Progenitor cell of endocrine pancreas (in vitro differentiated cells): ENCODE results near the gene HOXB4. TPM values are rescaled to one million over a fixed set of nuclear protein-coding genes. Genes with fewer than 3 reads are reported as not detected.

ENCODE experiments used
- DNase-seq: peaks from one replicate; pipeline ENCODE4 v3.0.0; 2021; ENCODE audit warnings: low spot score; ENCODE audit not compliant: unreplicated experiment
- H3K27ac Mint-ChIP-seq: 2 replicates; pipeline ENCODE4 v1.8.0; 2021; ENCODE audit warnings: mild to moderate bottlenecking, moderate library complexity, mixed read lengths
- H3K27me3 Mint-ChIP-seq: 2 replicates; pipeline ENCODE4 v1.8.0; 2021; ENCODE audit warnings: mixed read lengths
- H3K36me3 Mint-ChIP-seq: 2 replicates; pipeline ENCODE4 v1.8.0; 2022; ENCODE audit warnings: mixed read lengths; ENCODE audit not compliant: insufficient read depth
- H3K4me1 Mint-ChIP-seq: 2 replicates; pipeline ENCODE4 v1.8.0; 2021; ENCODE audit warnings: low read depth, mixed read lengths
- H3K4me3 Mint-ChIP-seq: 2 replicates; pipeline ENCODE4 v1.8.0; 2021; ENCODE audit warnings: low read depth, mild to moderate bottlenecking, moderate library complexity, mixed read lengths
- H3K9me3 Mint-ChIP-seq: 2 replicates; pipeline ENCODE4 v1.8.0; 2021; ENCODE audit warnings: low read depth, mixed read lengths
- CTCF ChIP-seq: fragments of 200-600 bp; sonication (generic); IDR thresholded peaks from one replicate; pipeline ENCODE4 v1.5.0; 2021; ENCODE audit warnings: antibody characterized with exemption, mild to moderate bottlenecking; ENCODE audit not compliant: unreplicated experiment
- total RNA-seq: library from RNA; stranded (reverse); gene quantifications from 2 replicates; pipeline ENCODE4 v1.2.1, GENCODE V29; 2021

Gene HOXB4
- total RNA-seq, 1 donor from 2014 or later: 3.4 TPM

GRCh38 chr17:48616717-48617470 is 38.7 kb upstream of the HOXB4 start:
- H3K27ac Mint-ChIP-seq: peak overlapping the region; percentile 5
- DNase-seq: no peak
- H3K4me3 Mint-ChIP-seq: no peak overlapping the region
- no peaks in the 10 kb centered on the region for H3K36me3 Mint-ChIP-seq
- H3K27me3 Mint-ChIP-seq: peaks cover 96% of the 10 kb centered on the region
- peaks cover 8% of the 10 kb centered on the region for H3K4me1 Mint-ChIP-seq
- TF ChIP-seq CTCF: no peak
- H3K9me3 Mint-ChIP-seq: no peaks in the 10 kb centered on the region

DNA sequence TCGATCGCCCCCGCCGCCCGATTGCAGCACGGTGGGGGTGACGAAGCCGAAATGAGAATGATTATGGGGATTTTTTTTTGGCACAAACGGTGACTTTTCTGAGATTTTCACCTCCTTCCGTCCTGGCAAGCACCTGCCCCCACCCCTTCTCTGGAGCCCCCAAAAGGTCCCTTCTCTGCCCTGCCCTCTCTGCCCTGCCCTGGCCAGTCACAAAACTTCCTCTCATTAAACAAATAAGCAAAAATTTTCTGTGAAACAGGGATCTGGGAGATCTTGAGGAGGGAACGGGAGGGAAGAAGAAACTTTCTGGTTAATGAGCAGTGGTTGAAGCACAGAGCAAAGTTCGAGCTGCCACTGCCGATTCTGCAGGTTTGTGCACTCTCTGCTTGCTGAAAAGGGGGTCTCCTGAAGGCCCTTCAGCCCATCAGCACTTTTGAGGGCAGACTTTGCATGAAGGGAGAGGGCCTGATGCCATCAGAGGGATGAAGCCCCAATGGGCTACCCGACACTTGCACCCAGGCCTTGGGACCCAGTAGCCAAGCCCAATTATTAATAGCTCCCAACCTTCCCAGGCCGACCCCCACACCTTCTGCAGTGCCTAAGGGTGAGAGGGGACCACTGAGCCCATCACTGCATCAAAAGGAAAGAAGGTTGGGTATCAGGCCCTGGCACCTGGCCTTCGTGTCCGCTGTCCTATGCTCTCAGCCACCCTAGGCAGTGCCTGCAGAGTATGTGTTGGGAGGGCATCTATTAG is 38.0 kb upstream of the HOXB4 start:
- TF ChIP-seq CTCF: no peak
- Mint-ChIP-seq H3K27ac (no peak overlapping the region), H3K9me3 (no peaks in the 10 kb centered on the region), H3K27me3 (peaks cover 96% of the 10 kb centered on the region), H3K4me3 (no peak overlapping the region), H3K36me3 (no peaks in the 10 kb centered on the region), H3K4me1 (peaks cover 10% of the 10 kb centered on the region)
- no peak for DNase-seq

GRCh38 chr17:48615047-48615962 is 37.2 kb upstream of the HOXB4 start, which contains the start of gene HOXB8:
TSS of gene HOXB8 (minus strand) at chr17:48615292. CDS start at chr17:48614704, 588 bp downstream.
- H3K4me1 Mint-ChIP-seq: peaks cover 14% of the 10 kb centered on the region
- H3K36me3 Mint-ChIP-seq: no peaks in the 10 kb centered on the region
- no peak for DNase-seq
- no peak for TF ChIP-seq CTCF
- H3K27me3 Mint-ChIP-seq: peaks cover 93% of the 10 kb centered on the region
- H3K27ac Mint-ChIP-seq: no peak within 1 kb of the TSS
- H3K9me3 Mint-ChIP-seq: no peaks in the 10 kb centered on the region
- no peak within 1 kb of the TSS for H3K4me3 Mint-ChIP-seq

DNA sequence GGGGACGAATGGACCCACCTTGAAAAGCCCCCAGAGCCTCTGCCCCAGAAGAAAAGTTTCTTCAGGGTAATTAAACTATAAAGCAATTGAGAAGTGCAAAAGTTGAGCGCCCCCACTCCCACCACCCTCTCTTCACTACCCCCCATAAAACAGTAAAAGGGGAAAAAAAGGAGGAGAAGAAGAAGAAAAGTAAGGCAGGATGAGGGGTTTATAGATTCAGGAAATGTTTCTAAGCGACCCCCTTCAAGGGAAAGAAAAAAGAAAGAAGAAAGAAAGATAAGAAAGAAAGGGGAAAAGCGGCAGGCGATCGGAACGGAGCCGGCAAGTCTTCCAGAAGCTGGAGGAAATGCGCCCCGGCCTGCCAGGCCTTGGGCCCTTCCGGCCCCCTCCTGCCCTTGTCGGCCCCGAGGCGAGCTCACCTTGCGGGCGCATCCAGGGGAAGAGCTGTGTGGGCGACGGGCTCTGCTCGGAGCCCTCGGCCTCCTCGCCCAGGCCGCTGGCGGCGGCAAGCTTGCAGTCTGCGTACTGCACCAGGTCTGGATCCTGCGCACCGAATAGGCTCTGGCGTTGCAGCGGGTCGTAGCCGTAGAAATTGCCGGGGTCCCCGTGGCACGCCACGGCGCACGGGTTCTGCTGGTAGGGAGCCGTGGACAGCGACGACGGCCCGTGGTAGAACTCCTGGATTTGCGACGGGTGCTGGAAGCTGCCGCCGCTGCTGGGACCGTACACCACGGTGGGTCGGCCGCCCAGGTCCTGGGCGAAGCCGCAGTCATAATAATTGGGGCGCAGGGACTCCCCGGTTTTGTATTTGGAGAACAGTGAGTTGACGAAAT is 35.9 kb upstream of the HOXB4 start:
- Mint-ChIP-seq H3K4me3 (peak overlapping the region; percentile 19), H3K4me1 (peaks cover 11% of the 10 kb centered on the region), H3K36me3 (no peaks in the 10 kb centered on the region), H3K9me3 (no peaks in the 10 kb centered on the region), H3K27me3 (peaks cover 92% of the 10 kb centered on the region), H3K27ac (no peak overlapping the region)
- DNase-seq: no peak
- TF ChIP-seq CTCF: no peak
